ENCODE measurements around the gene VSIG10L2. TPM values are rescaled to one million over a fixed set of nuclear protein-coding genes. Genes with fewer than 3 reads are reported as not detected.
"Not testable (repeated sequence)": the region's sequence is repeated elsewhere in the genome, so short reads cannot be mapped to it uniquely, and the experiment has no call there.

VSIG10L2 gene
- total RNA-seq, 1 donor from 2014 or later = 28.2 TPM

- Histone ChIP-seq H3K4me1 (peaks cover 25% of the 10 kb centered on the region), H3K27ac (no peak within 1 kb of the TSS), H3K4me3 (peak within 1 kb of the TSS; percentile 53 to 74), H3K9me3 (no peaks in the 10 kb centered on the region), H3K27me3 (peaks cover 7% of the 10 kb centered on the region), H3K36me3 (peaks cover 0 to 14% of the 10 kb centered on the region in 2 donors)
- no peak for TF ChIP-seq POLR2AphosphoS5 (IDR thresholded peaks at IDR 0.05; ENCODE audit: insufficient read depth in 1 of 2, low read depth in 1 of 2)
- TF ChIP-seq CTCF (IDR thresholded peaks at IDR 0.05) = no peak
- TF ChIP-seq POLR2A (IDR thresholded peaks at IDR 0.05) = no peak
- DNase-seq (ENCODE audit: extremely low spot score in 2 of 2) = no peak
- intact Hi-C loops (cut with DNase I) = no loop called here
Measured at GRCh38 chr11:125903711-125904659, 41.9 kb upstream of the VSIG10L2 start, which contains the start of gene DDX25. Gene DDX25, plus strand, starts transcription at chr11:125904508. Its CDS starts 10 bp downstream, at chr11:125904518.

- intact Hi-C loops (cut with DNase I) = no loop called here
- H3K4me1 ChIP-seq = peaks cover 25% of the 10 kb centered on the region
- no peak overlapping the region for H3K27ac ChIP-seq
- no peak for DNase-seq (ENCODE audit: extremely low spot score in 2 of 2)
- H3K4me3 ChIP-seq = peak overlapping the region in 1 of 2 donors; percentile 53
- H3K9me3 ChIP-seq = no peaks in the 10 kb centered on the region
- H3K36me3 ChIP-seq = peaks cover 0 to 8% of the 10 kb centered on the region in 2 donors
- TF ChIP-seq POLR2A (IDR thresholded peaks at IDR 0.05) = no peak
- TF ChIP-seq POLR2AphosphoS5 (IDR thresholded peaks at IDR 0.05; ENCODE audit: insufficient read depth in 1 of 2, low read depth in 1 of 2) = no peak
- TF ChIP-seq CTCF (IDR thresholded peaks at IDR 0.05) = no peak
- H3K27me3 ChIP-seq = peaks cover 7% of the 10 kb centered on the region
Measured at GRCh38 chr11:125904678-125905077, 41.2 kb upstream of the VSIG10L2 start.

GRCh38 chr11:125910226-125910849 lies 35.5 kb upstream of the VSIG10L2 start:
- H3K36me3 ChIP-seq = no peaks in the 10 kb centered on the region
- TF ChIP-seq POLR2A (IDR thresholded peaks at IDR 0.05) (no peak), POLR2AphosphoS5 (IDR thresholded peaks at IDR 0.05; ENCODE audit: insufficient read depth in 1 of 2, low read depth in 1 of 2) (no peak), CTCF (IDR thresholded peaks at IDR 0.05) (no peak)
- H3K4me1 ChIP-seq = no peaks in the 10 kb centered on the region
- no peaks in the 10 kb centered on the region for H3K27me3 ChIP-seq
- H3K9me3 ChIP-seq = no peaks in the 10 kb centered on the region
- H3K4me3 ChIP-seq = no peak overlapping the region
- H3K27ac ChIP-seq = no peak overlapping the region
- DNase-seq (ENCODE audit: extremely low spot score in 2 of 2) = no peak
- intact Hi-C loops (cut with DNase I) = no loop called here

GRCh38 chr11:125914601-125915000 lies 31.2 kb upstream of the VSIG10L2 start:
- H3K9me3 ChIP-seq; H3K4me3 ChIP-seq; H3K4me1 ChIP-seq; DNase-seq (ENCODE audit: extremely low spot score in 2 of 2); H3K36me3 ChIP-seq; intact Hi-C loops (cut with DNase I); H3K27me3 ChIP-seq; H3K27ac ChIP-seq: not testable (repeated sequence)

GRCh38 chr11:125916683-125917347 lies 29.0 kb upstream of the VSIG10L2 start:
- Histone ChIP-seq H3K4me3 (no peak overlapping the region), H3K4me1 (no peaks in the 10 kb centered on the region), H3K9me3 (no peaks in the 10 kb centered on the region), H3K36me3 (no peaks in the 10 kb centered on the region), H3K27ac (no peak overlapping the region), H3K27me3 (no peaks in the 10 kb centered on the region)
- DNase-seq (ENCODE audit: extremely low spot score in 2 of 2) = no peak
- intact Hi-C loops (cut with DNase I) = no loop called here
- TF ChIP-seq CTCF (IDR thresholded peaks at IDR 0.05) (no peak), POLR2AphosphoS5 (IDR thresholded peaks at IDR 0.05; ENCODE audit: insufficient read depth in 1 of 2, low read depth in 1 of 2) (no peak), POLR2A (IDR thresholded peaks at IDR 0.05) (no peak)

All from vagina (tissue), 2 donors.